ENCODE measurements around the gene OCRL.

The OCRL gene

DNA sequence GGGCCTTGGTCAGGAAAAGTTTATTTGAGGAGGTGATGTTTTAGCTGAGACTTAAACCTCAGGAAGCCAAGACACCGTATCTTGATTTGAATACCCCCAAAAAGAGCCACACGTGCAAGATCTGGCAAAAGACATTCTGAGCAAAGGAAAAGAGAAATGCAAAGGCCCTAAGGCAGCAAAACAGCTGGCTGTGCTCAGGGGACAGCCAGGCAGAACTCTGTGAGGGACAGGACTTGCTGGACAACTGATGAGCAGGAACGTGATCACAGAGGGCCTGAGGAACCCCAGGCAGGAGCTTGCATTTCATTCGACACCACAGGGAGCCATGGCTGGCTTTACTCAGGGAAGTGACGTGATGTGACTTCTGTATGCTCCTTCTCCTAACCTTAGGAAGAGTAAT is 56.0 kb downstream of the OCRL start:
- no peak overlapping the region for H2AFZ ChIP-seq (ENCODE audit: low read length)
- TF ChIP-seq CTCF (conservative IDR thresholded peaks at IDR 0.05; ENCODE audit: low read length), result no peak
- no peak for TF ChIP-seq EZH2phosphoT487 (IDR thresholded peaks at IDR 0.05; ENCODE audit: borderline replicate concordance)
- no peaks in the 10 kb centered on the region for H3K27me3 ChIP-seq (ENCODE audit: insufficient read depth, low read length, poor library complexity, severe bottlenecking)
- H3K4me2 ChIP-seq (ENCODE audit: low read depth, low read length, poor library complexity, severe bottlenecking), result no peak overlapping the region
- no peaks in the 10 kb centered on the region for H3K4me1 ChIP-seq (ENCODE audit: insufficient read depth, low read length, poor library complexity, severe bottlenecking)
- no peaks in the 10 kb centered on the region for H3F3A ChIP-seq (ENCODE audit: low read depth)
- H3K4me3 ChIP-seq (ENCODE audit: low read length, poor library complexity, severe bottlenecking), result no peak overlapping the region
- no peaks in the 10 kb centered on the region for H3K79me2 ChIP-seq (ENCODE audit: insufficient read depth, low read length)
- no peaks in the 10 kb centered on the region for H4K20me1 ChIP-seq (ENCODE audit: insufficient read depth, low read length, poor library complexity, severe bottlenecking)
- H3K9me3 ChIP-seq (ENCODE audit: insufficient read depth, low read depth, low read length), result no peaks in the 10 kb centered on the region
- no peak overlapping the region for H3K9ac ChIP-seq (ENCODE audit: low read depth, low read length, poor library complexity, severe bottlenecking)
- no peaks in the 10 kb centered on the region; the same call in 1 of the 2 replicates for H3K36me3 ChIP-seq (ENCODE audit: insufficient read depth, low read length)
- H3K9me2 ChIP-seq (replicated peaks; ENCODE audit: low read depth, low read length), result no peaks in the 10 kb centered on the region

DNA sequence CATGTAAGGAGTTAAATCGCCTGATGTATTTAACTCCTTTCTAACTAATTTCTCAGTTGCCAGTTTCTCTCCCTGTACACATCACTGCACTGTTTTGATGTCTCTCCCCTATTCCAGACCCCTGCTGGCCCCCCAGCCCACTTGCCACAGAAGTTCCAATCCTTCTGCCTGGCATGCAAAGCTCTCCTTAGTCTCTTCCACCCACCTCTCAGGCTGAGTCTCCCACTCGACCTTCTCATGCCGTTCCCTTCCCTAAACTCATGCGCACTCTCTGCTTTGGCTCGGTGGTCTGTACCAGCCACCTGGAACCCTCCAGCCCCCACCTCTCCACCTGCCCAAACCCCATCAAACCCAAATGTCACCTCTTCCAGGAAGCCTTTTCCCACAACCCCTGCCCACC is 57.8 kb downstream of the OCRL start:
- H3K9me2 ChIP-seq (replicated peaks; ENCODE audit: low read depth, low read length), result no peaks in the 10 kb centered on the region
- H3K79me2 ChIP-seq (ENCODE audit: insufficient read depth, low read length), result no peaks in the 10 kb centered on the region
- no peaks in the 10 kb centered on the region for H4K20me1 ChIP-seq (ENCODE audit: insufficient read depth, low read length, poor library complexity, severe bottlenecking)
- H3K4me1 ChIP-seq (ENCODE audit: insufficient read depth, low read length, poor library complexity, severe bottlenecking), result no peaks in the 10 kb centered on the region
- H3K27me3 ChIP-seq (ENCODE audit: insufficient read depth, low read length, poor library complexity, severe bottlenecking), result no peaks in the 10 kb centered on the region
- no peak overlapping the region for H3K4me2 ChIP-seq (ENCODE audit: low read depth, low read length, poor library complexity, severe bottlenecking)
- no peaks in the 10 kb centered on the region for H3K36me3 ChIP-seq (ENCODE audit: insufficient read depth, low read length)
- no peak overlapping the region for H3K9ac ChIP-seq (ENCODE audit: low read depth, low read length, poor library complexity, severe bottlenecking)
- H3K9me3 ChIP-seq (ENCODE audit: insufficient read depth, low read depth, low read length), result no peaks in the 10 kb centered on the region
- no peaks in the 10 kb centered on the region for H3F3A ChIP-seq (ENCODE audit: low read depth)
- H3K4me3 ChIP-seq (ENCODE audit: low read length, poor library complexity, severe bottlenecking), result no peak overlapping the region
- no peak overlapping the region for H2AFZ ChIP-seq (ENCODE audit: low read length)
- TF ChIP-seq CTCF (conservative IDR thresholded peaks at IDR 0.05; ENCODE audit: low read length), result no peak

DNA sequence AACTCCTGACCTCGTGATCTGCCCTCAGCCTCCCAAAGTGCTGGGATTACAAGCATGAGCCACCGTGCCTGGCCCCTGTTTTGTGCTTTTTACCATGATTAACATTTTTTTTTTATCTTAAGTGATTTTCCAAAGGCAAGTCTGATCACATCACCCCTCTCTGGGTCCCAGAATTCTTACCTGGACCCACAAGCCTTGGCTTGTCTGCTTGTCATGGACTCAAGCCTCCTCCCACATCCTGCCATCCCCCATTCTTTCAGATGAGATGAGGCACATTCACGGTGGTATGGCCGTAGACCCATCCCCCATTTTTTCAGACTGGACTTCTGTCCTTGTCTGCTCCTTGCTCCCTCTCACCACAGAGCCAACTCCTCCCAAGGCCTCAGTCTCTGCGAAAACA is 59.4 kb downstream of the OCRL start:
- H3K9me3 ChIP-seq (ENCODE audit: insufficient read depth, low read depth, low read length), result no peaks in the 10 kb centered on the region
- TF ChIP-seq EZH2phosphoT487 (IDR thresholded peaks at IDR 0.05; ENCODE audit: borderline replicate concordance) (no peak), CTCF (conservative IDR thresholded peaks at IDR 0.05; ENCODE audit: low read length) (no peak)
- no peak overlapping the region for H3K4me2 ChIP-seq (ENCODE audit: low read depth, low read length, poor library complexity, severe bottlenecking)

More for the DNA sequence above, 59.4 kb downstream of the OCRL start:
- H3K36me3 ChIP-seq (ENCODE audit: insufficient read depth, low read length), result no peaks in the 10 kb centered on the region
- no peak overlapping the region for H3K9ac ChIP-seq (ENCODE audit: low read depth, low read length, poor library complexity, severe bottlenecking)
- H3K4me1 ChIP-seq (ENCODE audit: insufficient read depth, low read length, poor library complexity, severe bottlenecking), result no peaks in the 10 kb centered on the region
- H4K20me1 ChIP-seq (ENCODE audit: insufficient read depth, low read length, poor library complexity, severe bottlenecking), result no peaks in the 10 kb centered on the region
- H3K9me2 ChIP-seq (replicated peaks; ENCODE audit: low read depth, low read length), result no peaks in the 10 kb centered on the region
- no peaks in the 10 kb centered on the region for H3F3A ChIP-seq (ENCODE audit: low read depth)
- no peaks in the 10 kb centered on the region for H3K79me2 ChIP-seq (ENCODE audit: insufficient read depth, low read length)
- no peak overlapping the region for H2AFZ ChIP-seq (ENCODE audit: low read length)
- no peak overlapping the region for H3K4me3 ChIP-seq (ENCODE audit: low read length, poor library complexity, severe bottlenecking)
- H3K27me3 ChIP-seq (ENCODE audit: insufficient read depth, low read length, poor library complexity, severe bottlenecking), result no peaks in the 10 kb centered on the region

Measured in Loucy (cell line).